IPS DF 4.7 (cell line): ENCODE data around the gene ACACB.
"Not testable (repeated sequence)": the region's sequence is repeated elsewhere in the genome, so short reads cannot be mapped to it uniquely, and the experiment has no call there.

ENCODE experiments used
- DNase-seq: peaks from one replicate; pipeline ENCODE4 v3.0.0-alpha.2; 2013; ENCODE audit warnings: low spot score; ENCODE audit errors: extremely low read depth

ACACB gene

DNA sequence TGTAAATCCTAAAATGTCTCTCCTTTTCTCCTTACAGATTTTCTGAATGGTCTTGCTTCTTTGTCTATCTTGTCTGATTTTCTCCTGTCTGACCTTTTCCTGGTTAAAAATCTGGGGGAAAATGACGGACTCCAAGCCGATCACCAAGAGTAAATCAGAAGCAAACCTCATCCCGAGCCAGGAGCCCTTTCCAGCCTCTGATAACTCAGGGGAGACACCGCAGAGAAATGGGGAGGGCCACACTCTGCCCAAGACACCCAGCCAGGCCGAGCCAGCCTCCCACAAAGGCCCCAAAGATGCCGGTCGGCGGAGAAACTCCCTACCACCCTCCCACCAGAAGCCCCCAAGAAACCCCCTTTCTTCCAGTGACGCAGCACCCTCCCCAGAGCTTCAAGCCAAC is 23.0 kb downstream of the ACACB start:
- no peak for DNase-seq

DNA sequence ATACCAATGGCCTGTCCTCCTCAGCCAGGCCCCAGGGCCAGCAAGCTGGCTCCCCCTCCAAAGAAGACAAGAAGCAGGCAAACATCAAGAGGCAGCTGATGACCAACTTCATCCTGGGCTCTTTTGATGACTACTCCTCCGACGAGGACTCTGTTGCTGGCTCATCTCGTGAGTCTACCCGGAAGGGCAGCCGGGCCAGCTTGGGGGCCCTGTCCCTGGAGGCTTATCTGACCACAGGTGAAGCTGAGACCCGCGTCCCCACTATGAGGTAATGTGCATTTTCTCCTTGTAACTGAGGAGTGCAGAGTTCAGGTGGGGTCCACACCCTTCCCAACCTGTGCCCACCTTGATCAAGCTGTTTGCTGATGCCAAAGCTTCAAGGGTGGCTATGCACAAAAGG is 23.4 kb downstream of the ACACB start:
- no peak for DNase-seq

DNA sequence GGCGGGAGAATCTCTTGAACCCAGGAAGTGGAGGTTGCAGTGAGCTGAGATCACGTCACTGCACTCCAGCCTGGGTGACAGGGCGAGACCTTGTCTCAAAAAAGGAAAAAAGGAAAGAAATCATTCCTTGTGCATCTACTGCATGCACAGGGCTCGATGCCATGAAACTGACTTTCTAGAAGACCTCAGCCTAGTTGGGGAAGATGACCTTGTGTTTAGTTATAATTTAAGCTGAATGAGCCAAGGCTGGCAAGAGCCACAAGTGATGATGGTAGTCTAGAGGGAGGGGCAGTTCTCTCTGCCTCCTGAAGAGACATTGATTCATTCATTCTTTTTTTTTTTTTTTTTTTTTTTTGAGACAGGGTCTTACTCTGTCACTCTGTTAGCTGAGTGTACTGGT is 24.2 kb downstream of the ACACB start:
- no peak for DNase-seq

DNA sequence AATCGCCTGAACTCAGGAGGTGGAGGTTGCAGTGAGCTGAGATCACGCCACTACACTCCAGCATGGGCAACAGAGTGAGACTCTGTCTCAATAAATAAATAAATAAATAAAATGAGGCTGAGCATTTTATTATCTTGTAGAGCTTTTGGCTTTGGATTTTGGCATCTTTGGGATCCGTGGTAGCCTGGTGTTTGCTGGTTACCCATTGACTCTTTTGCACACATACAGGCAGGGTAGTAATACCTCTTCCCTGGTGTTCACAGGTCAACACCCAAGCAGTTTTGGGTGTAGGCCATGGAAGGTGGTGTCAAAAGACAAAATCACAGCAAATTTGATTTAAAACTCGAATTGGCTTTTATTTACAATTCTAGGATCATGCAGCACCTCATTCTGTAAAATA is 27.8 kb downstream of the ACACB start:
- no peak for DNase-seq

DNA sequence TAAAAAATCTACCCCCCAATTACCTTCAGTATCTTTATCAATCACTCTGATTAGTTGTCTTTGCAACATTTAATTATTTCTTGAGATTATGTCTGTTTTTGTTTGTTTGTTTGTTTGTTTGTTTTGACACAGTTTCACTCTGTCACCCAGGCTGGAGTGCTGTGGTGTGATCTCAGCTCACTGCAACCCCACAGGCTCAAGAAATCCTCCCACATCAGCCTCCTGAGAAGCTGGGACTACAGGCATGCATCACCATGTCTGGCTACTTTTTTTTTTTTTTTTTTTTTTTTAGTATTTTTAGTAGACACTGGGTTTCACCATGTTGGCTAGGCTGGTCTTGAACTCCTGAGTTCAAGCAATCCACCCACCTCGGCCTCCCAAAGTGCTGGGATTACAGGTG is 30.7 kb downstream of the ACACB start:
- DNase-seq = not testable (repeated sequence)

DNA sequence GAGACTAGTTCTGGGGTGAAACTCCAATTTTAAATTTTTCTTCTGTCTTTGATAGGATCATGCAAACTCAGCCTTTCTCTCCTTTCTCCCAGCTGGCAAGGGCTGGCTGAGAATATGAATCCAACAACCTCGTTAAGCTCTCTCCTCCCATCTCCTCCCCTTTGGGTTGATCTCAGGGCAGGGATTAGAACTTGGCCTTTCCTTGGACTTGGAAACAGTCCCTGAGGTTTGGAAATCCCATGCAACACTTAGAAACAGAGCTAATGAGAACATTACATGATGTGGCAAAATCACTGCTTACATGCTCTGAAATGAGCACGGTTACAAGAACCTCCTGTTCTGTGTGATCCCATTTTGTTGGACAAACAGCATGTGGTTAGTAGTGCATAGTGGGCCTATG is 31.6 kb downstream of the ACACB start:
- DNase-seq = no peak

DNA sequence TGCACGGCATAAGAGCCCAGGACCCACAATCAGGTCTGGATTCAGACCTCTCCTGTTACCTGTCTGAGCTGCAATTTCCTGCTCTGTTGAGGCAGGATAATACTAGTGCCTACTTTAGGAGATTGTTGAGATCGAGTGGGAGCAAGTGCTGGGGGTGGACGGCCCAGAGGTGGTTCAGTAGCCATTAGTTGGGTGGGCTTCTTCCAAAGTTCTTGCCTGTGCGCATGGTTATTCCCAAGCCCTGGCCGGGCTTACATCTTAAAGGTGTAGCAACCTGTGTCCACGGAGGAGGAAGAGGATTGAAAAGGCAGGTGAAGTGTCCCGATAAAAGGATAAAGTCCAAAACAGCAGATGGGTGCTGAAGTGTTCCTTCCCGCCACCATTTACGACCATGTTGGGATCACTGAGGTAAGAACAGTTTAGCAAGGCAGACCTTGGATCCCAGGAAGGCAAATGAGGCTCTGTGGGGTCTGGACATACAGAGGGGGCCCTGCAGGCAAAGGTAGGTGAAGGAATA is 33.8 kb downstream of the ACACB start:
- DNase-seq = no peak

DNA sequence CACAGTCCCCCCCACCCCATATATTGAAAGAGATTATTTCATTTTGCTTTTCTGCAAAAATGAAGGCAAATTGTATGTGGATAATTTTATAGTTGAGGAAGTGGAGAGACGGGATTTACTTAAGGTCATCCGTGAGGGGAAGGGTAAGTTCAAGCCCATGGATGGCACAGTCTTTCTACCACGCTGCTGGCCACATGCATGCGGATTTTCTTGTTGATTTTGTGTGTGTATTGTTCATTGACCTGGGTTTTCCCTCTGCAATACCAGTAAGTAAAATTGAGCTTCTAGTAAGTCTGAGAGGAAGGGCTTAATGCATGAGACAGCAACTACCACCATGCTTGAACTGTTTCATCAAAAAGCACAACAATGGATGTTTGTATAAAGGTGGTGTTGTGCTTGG is 35.1 kb downstream of the ACACB start:
- DNase-seq = no peak

DNA sequence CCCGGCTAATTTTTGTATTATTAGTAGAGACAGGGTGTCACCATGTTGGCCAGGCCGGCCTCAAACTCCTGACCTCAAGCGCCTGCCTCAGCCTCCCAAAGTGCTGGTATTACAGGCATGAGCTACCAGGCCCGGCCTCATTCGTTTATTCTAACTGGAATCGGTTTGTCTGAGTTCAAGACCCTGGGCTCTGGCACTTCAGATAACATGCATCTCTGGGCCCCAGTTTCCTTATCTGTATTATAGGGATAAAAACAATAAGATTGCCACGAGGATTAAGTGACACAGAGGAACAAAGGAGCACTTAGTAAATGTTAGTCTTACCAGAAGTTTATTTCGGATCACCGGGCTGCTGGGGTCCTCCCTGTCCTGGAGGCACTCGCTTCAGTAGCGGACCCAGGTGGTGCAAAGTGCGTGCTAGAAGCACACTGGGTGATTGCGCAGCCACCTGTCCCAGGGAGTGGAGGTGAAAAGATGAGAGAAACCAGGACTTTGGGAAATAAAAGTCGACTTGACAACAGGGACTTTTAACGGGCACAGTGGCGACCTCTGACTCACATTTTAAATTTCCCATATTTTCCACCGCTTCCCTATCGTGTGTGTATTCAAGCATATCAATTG is 37.5 kb downstream of the ACACB start:
- peak; percentile 11 for DNase-seq

DNA sequence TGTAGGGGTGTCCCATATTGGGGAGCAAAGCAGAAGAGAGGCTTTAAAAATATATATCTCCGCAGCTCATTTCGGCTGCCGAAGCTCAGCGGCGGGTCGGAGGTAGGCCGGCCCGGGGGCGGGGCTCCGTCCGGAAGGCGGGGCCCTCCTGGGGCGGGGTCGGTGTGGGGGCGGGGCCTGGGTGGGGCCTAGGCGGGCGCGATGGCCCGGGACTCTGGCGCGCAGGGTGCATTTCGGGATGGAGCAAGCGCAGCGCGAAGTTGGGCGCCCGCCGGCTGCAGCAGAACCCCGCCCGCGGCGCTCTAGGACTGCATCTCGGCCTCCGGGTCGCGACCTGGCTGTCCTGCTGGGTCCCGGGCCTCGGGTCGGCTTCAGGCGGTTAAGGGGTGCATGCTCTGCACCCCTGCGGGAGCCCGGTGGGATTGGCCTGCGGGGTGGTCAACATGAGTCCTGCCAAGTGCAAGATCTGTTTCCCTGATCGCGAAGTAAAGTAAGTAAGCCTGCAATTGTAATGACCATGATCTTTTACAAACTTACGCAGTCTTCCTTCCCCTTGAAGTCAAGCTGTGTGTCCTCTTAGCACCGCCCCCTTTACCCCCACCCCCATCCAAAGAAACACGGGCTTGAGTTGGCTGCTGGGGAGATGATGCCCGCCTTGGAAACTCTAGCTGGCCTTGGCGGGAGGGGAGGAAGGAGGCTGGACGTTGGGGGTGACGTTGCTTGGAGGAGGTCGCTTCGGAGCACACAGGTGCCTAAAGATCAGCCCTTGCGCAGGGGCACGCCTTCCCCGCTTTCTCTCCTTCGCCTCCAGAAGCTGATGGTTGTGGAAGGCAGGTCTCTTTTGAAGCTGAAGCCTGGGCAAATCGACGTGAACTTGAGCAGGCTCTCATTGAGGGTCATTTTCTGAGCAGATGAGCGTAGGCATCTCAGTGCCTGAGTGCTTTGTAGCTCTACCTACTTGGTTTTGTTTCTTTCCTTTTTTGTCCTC is 38.4 kb downstream of the ACACB start:
- DNase-seq = peak; percentile 97

DNA sequence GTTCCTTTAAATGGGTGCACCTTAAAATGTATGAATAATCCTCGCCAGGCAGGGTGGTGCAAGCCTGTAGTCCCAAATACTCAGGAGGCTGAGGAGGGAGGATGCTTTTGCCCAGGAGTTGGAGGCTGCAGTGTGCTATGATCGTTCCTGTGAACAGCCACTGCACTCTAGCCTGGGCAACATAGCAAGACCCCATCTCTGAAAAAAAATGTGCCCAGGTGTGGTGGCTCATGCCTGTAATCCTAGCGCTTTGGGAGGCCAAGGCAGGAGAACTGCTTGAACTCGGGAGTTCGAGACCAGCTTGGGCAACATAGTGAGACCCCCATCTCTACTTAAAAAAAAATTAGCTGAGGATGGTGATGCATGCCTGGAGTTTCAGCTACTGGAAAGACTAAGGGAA is 39.6 kb downstream of the ACACB start:
- DNase-seq = no peak

DNA sequence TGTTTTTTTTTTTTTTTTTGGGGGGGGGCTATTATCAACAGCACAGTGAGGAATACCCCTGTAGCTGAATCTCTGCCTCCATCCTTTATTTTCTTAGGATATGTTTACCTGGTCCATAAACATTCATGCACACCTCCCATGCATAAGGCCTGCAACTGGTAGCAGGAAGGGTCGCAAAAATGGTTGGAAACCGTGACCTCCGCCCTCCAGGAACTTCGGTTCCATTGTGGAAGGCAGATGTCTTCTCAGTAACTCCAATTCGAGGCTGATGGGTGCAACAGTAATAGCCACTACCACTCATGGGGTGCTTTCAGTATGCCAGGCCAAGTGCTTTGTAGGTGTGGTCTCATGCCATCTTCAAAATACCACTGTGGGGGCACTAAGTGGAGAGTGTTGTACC is 40.2 kb downstream of the ACACB start:
- no peak for DNase-seq

DNA sequence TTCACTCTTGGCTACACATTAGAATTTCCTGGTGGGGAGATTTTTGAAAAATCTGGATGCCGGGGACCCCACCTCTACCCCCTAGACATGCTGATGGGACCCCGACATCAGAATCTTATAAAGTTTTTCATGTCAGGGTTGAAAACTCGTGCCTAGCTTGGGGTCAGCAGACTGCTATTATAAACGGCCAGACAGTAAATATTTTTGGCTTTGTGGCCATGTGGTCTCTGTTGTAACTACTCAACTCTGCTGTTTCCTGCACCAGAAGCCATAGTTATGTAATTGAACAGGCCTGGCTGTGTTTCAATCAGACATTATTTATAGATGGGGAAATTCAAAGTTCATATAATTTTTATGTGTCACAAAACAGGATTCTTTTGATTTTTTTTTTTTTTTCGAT is 41.6 kb downstream of the ACACB start:
- DNase-seq = no peak

DNA sequence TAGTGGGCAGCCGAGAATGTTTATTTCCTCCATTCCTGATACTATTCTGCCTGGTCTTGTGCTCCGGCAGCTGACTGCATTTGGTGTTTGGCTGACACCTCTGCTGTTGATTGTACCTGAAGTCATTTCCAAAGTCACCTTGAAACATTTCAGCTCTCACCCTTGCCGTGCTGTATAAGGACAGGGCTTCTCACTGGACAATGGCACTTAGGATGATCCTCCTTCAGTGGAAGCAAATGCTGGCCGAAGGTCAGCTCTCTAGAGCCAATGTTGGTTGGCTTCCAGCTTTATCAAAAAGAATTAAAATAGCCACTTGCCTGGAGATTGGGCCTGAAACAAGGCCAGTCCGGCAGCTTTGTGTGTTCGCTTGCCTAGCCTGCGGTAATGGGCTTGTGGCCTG is 44.0 kb downstream of the ACACB start:
- DNase-seq = no peak

DNA sequence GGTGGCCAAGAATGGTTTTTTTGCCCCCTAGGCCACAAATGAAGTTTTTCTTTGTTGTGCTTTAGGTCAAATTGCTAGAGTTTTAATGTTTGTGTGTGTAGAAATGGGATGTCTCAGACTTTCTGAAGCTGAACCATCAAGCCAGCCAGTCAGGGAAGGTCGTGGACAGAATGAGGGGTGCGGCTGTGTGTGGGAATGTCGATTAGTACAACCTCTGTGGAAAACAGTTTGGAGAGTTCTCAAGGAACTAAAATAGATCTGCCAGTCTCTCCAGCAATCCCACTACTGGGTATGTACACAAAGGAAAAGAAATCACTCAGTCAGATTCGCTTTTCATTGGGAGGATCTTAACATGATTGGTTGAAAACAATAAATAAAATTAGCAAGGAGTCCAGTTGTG is 44.5 kb downstream of the ACACB start:
- no peak for DNase-seq

DNA sequence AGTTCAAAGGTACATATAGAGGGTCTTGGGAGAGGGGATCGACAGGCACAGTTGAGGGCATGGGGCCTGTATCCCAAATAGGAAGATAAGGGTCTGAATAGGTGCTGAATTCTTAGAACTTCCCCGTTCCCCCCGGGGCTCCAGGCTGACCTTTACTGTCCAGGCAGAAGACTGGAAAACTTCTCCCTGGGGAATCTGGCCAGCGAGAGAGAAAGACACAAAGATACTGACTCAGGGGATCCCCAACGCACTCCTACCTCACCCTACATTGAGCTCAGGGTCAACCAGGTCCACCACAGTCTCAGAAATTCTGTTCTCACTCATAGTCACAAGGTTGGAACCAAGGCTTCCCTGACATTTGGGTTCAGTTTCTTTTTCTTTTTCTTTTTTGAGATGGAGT is 46.2 kb downstream of the ACACB start:
- no peak for DNase-seq

DNA sequence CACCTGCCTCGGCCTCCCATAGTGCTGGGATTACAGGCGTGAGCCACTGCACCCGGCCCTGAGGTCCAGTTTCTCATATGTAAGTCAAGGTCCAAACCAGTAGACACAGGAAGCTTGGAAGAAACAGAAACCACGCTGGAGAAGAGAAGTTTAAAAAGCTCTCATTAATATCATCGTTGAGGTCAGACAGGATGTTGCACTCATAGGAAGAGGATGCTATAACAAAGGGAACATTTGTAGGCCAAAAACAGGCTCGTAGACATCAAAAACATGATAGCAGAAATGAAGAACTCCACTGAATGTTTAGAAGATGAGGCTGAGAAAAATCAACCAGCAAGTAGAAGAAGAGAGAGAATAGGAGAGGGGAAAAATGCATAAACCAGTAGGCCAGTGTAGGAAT is 46.8 kb downstream of the ACACB start:
- DNase-seq = no peak

DNA sequence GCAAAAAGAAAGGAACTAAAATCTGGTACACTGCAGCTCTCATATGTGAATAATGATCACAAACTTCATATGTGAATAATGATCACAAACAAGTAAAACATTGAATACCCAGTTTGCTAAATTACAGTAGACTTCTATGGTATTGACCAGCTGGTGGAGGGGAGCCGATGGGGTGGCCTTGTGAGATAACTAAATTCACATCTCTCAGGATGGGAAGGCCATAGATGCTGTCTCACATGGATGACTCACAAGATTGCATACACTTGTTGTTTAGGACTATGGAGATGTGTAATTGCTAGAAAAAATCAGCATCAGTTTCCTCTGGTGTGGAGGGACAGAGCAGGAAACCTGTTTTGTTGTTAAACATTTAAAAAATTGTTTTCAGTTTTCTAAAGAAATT is 49.2 kb downstream of the ACACB start:
- DNase-seq = no peak

DNA sequence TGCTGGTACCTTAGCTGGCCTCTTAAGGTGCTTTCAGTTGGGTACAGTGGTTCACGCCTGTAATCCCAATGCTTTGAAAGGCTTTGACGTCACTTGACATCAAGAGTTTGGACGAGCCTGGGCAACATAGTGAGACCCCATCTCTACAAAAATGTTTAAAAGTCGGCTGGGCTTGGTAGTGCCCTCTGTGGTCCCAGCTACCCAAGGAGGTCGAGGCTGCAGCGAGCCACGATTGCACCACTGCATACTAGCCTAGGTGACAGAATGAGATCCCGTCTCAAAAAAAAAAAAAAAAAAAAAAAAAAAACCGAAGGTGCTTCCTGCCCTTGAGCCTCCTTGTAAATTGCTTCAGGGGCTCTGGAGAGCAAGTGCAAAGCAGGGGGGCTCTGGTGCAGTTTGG is 50.0 kb downstream of the ACACB start:
- DNase-seq = no peak

DNA sequence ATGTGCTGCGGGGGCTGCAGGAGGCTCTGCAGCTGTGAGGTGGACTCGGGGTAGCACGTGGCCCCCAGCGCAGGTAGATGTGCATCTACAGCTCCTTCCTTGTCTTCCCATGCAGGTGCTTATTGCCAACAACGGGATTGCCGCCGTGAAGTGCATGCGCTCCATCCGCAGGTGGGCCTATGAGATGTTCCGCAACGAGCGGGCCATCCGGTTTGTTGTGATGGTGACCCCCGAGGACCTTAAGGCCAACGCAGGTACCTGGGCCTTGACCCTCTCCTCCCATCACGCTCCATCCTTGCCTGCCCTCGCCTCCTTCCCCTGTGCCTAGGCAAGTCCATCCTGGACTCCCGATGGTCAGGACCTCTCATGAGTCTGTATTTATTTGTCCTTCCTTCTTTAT is 51.4 kb downstream of the ACACB start:
- DNase-seq = no peak

DNA sequence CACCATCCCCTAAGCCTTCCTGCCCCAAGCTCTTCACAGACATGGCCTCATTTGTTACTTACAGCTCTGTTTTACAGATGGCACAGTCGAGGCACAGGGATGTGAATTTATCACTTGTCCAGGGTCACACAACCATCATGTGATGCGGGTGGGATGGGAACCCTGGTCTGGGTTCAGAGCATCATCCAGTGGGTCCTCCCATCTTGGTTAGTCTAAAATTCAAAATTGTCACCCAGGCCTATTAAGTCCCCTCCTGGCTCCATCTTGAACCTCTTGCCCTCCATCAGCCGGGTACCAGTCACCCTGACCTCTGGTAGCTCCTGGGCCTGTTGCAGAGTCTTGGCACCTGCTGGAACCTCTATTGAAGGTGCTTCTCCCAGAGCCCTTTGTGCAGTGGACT is 52.9 kb downstream of the ACACB start:
- no peak for DNase-seq

DNA sequence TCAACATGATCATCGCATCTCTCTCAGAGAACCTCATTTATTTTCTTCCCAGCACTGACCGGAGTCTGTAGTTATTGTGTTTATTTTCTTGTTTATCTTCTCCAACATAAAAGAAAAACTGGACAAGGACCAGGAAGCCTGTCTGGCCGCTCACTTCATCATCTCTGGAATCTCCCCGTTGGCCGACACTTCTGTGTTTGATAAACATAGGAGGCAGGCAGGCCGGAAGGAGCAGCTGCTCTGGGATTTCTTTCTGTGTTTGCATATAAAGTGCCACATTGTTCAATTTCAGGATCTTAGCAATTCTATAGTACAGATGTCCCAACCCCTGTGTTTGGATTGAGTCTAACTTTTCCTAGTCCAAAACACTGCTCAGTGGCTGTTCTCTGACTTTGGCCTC is 53.3 kb downstream of the ACACB start:
- no peak for DNase-seq

DNA sequence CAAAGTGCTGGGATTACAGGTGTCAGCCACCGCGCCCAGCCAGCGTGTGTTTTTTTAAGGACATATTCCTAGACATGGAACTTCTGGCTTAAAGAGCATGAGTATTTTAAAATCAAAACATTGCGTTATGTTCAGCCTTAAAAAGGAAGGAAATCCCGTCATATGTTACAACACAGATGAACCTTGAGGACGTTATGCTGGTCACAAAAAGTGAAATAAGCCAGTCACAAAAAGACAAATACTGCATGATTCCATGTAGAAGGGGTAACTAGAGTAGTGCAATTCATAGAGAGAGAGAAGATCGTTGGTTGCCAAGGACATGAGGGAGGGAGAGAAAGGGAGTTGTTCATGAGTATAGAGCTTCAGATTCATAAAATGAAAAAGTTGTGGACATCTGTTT is 53.9 kb downstream of the ACACB start:
- DNase-seq = no peak
